Colon (tissue), 2 donors: Measurements from ENCODE around the gene FANCG.

Source experiments
- FAIRE-seq: peaks from 2 replicates; lab custom pipeline; 2012; peaks lifted over from hg19 to GRCh38; lab: Jason Lieb, UNC
- donor health status: control.
- donor health status: control.

The FANCG gene

GRCh38 chr9:35060548-35061207 lies 19.1 kb downstream of the FANCG start:
- no peak for FAIRE-seq

DNA sequence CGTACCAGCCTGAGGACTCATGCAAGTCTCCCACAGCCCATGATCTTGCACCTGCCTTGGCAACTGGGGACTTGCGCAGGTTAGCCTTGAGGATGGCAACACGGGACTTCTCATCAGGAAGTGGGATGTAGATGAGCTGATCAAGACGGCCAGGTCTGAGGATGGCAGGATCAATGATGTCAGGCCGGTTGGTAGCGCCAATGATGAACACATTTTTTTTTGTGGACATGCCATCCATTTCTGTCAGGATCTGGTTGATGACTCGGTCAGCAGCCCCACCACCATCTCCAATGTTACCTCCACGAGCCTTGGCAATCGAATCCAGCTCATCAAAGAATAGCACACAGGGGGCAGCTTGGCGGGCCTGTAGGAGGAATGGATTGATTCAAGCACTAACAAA lies 20.3 kb downstream of the FANCG start:
- FAIRE-seq, result no peak

- no peak for FAIRE-seq
Observed at GRCh38 chr9:35057271-35057620, 22.5 kb downstream of the FANCG start.

- FAIRE-seq, result no peak
Observed at GRCh38 chr9:35056571-35057270, 23.0 kb downstream of the FANCG start.

- no peak for FAIRE-seq
Observed at GRCh38 chr9:35054871-35055644, 24.7 kb downstream of the FANCG start.

DNA sequence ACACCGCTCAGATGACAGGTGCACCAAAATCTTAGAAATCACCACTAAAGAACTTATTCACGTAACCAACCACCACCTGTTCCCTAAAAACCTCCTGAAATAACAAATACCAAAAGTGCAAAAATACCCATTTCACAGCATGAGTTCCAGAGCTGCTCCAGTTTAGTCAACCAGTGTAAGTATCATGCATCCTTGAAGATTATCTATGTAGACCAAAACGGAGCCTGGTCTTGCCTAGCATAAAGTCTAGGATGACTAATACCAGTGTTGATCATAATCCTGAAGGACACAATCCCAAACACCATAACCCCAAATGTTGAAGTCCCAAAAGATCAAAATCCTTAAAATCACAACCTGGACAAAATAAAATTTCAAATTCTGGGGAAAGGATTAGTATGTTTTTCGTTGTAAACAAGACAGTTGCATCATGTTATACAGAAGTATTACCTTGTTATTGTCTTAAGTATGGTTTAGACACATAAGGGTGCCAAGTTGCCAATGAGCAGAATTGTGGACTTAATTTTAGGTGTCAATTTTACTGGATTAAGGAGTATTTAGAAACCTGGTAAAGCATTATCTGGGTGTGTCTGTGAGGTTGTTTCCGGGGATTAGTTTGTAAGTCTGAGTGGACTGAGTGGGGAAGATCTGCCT lies 25.4 kb downstream of the FANCG start:
- FAIRE-seq, result no peak

GRCh38 chr9:35051069-35051967 lies 28.4 kb downstream of the FANCG start:
- FAIRE-seq, result no peak

DNA sequence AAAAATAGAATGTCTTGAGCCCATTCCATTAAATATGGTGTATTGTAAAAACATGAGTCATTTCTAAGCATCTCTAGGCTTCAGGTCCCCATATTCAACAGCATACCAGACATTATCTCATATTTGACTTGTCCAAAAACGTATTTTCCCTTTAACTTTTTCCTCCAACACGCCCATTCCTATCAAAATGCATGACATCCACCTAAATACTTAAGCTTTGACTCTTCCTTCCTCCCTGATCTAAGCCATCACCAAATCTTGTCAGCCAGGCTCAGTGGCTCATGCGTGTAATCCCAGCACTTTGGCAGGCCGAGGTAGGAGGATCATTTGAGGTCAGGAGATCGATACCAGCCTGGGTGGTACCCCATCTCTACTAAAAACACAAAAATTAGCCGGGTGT lies 31.2 kb downstream of the FANCG start:
- no peak for FAIRE-seq

- FAIRE-seq, result no peak
Observed at GRCh38 chr9:35044071-35044470, 35.7 kb downstream of the FANCG start.

DNA sequence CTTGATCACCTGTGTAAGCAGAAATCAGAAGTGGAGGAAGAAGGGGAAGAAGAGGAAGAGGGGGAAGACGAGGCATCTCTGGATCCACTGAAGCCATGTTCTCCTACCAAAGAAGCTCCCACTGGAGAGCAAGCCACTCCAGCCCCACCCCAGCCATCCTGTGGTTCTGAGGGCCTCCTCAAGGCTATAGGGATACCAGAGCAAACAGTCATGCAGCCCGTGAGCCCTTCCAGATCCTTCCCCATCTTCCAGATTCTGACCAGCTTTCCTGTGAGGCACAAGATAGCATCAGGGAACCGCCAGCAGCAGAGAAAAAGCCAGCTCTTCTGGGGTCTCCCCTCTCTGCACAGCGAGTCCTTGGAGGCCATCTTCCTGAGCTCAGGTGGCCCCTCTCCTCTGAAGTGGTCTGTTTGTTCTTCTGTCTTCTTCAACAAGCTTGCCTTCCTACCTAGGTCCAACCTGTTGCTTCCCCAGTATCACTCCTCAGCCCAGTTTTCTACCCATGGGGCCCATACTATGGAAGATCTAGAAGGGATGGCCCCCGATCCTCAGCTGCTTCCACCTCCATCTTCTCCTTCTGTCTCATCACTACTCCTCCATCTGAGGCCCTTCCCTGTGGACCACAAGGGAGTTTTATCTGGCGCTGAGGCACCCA lies 36.7 kb downstream of the FANCG start:
- FAIRE-seq, result no peak

GRCh38 chr9:35042081-35042604 lies 37.6 kb downstream of the FANCG start:
- no peak for FAIRE-seq

DNA sequence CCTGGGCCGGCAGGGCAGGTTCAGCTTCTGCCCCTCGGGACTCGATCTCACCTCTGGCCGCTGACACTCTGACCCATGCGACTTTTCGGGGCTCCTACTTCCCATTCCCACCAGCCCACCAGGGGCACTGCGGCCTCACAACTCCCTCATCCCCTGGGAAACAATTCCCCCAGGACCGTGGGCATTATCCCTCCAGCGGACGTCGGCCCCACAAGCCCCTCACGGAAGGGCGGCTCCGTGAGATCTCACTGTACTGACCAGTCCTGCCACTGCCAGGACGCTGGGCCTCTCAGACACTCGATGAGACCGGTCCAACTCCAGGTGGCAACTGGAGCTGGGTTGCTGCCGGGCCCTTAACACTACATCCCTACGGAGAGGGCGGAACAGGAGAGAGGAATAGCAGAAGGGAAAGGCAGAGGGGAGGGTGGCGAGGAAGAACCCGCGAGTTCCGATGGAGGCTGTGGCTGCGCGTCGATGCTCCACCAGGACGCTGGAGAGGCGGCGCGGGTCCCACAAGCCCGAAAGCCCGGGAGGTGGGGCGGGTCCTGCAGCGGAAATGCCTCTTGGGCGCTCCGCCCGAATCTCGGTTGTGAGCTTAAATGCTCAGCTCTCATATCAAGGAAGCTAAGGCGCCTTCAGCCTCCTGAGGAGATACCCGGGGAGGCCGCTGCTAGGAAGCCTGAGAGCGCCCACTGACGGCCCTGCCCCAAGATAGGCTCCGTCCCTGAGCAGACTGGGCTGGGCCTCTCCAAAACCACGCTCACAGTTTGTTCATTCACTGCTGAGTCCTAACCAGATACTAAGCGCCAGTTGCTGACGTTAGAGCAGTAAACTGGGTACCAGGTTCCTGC lies 43.7 kb downstream of the FANCG start:
- no peak for FAIRE-seq

DNA sequence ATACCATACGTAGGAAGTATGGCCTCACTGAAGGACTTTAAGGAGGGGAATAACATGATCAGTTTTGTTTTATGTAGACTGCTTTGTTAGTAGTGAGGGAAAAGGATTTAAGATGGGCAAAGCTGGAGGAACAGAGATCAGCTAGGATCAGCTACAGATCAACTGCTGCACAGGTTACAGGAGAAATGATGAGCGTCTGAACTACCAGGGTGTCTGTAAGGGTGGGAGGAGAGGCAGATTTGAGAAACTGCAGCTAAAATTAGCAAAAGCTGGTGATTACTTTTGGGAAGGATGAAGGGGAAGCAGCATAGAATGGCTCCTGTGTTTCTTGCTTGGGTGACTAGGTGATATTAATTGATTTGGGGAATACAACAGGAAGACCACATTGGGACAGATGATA lies 46.6 kb downstream of the FANCG start:
- FAIRE-seq, result no peak

GRCh38 chr9:35029852-35030251 lies 49.9 kb downstream of the FANCG start:
- FAIRE-seq, result no peak

- FAIRE-seq, result no peak
Observed at GRCh38 chr9:35029241-35029640, 50.5 kb downstream of the FANCG start.

DNA sequence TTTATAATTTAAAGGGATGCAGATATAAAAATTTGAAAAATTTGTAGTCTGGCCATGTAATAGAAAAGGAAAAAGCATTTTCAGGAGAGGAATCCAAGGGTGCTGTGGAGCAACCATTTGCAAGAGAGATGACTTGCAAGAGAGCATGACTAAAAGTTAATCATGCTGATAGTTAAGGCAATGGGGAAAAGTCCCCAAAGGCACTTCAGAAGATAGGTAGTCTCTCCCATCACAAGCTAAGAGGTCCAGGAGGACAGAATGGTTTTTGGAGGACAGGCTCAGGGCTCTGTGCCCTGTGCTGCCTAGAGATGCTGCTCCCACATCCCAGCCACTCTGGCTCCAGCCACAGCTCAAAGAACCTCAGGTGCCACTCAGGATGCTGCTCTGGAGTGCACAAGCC lies 51.4 kb downstream of the FANCG start:
- FAIRE-seq, result no peak

DNA sequence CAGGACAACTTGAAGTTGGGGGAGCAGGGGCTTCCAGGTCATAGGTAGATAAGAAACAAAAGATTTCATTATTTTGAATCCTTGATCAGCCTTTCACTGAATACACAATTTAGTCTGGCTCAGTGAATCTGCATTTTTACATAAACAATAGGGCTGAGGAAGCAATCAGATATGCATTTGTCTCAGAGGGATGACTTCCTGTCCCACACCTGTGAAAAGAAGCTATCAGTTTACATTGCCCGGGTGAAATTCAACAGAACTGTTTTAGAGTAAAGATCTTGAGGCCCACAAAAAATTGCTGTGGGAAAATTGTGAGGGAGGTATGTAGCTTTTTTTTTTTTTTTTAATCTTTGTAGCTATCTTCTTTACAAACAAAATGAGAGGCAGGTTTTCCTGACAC lies 51.9 kb downstream of the FANCG start:
- FAIRE-seq, result no peak

GRCh38 chr9:35027374-35027773 lies 52.4 kb downstream of the FANCG start:
- FAIRE-seq, result no peak

GRCh38 chr9:35026671-35027070 lies 53.1 kb downstream of the FANCG start:
- no peak for FAIRE-seq
